Epidermal melanocyte (primary cell): Measurements from ENCODE around the gene ELOVL5.

Experiments
- DNase-seq: peaks from one replicate; pipeline ENCODE4 v3.0.0; 2011; ENCODE audit warnings: low spot score; ENCODE audit not compliant: insufficient read length

The ELOVL5 gene

GRCh38 chr6:53244399-53244931 is 104.3 kb downstream of the ELOVL5 start:
- no peak for DNase-seq

GRCh38 chr6:53241938-53242337 is 106.8 kb downstream of the ELOVL5 start:
- DNase-seq = no peak

GRCh38 chr6:53240761-53241160 is 108.0 kb downstream of the ELOVL5 start:
- DNase-seq = no peak

DNA sequence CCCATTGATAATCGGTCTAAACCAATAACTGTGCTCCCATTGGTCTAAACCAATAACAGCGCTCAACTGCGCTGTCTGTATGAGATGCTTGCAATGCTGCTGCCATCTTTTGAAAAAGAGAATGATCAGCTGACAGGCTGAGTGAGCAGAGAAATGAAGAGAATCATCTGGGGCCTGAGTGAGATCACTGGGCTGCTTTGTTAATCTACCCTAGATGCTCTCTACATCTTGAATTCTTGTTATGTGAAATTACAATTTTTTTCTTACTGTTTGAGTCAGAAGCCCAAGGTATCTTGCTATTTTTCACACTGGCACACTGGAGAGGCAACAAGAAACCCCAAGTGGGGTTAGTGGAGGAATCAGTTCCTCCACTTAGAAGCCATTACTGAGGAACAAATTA is 108.6 kb downstream of the ELOVL5 start:
- no peak for DNase-seq

GRCh38 chr6:53239526-53239925 is 109.2 kb downstream of the ELOVL5 start:
- DNase-seq = no peak

DNA sequence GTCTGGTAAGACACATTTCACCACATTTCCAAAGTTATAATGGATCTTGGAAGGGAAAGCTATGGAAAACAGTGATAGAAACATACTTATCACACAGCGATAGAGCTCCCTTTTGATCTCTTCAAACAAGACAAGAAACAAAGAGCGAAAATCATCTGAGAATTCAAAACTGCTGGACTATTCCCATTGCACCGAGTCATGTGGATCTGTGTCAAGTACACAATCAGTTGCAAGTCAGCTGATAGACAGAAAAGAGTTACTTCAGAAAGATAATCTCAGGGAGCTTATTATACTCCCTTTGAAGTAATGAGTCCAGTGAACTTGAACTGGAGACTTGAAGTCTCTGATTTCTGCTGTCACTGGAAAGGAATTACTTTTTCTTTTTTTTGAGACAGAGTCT is 110.4 kb downstream of the ELOVL5 start:
- no peak for DNase-seq

- no peak for DNase-seq
Measured at GRCh38 chr6:53236241-53236640, 112.5 kb downstream of the ELOVL5 start.

DNA sequence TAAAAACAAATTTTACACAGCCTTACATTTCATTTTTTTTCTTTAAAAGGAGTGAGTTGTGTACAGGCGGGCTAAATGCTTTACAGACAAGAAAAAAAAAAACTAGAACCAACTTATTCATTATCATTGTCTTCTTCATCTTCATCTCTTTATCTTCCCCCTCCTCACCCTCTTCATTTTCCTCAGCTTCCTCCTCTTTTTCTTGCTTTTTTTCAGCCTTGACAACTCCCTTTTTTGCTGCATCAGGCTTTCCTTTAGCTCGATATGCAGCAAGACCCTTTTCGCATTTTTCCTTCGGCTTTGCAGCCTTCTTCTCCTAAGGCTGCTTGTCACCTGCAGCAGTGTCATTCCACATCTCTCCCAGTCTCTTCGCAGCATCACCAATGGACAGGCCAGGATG is 113.2 kb downstream of the ELOVL5 start:
- DNase-seq = no peak

DNA sequence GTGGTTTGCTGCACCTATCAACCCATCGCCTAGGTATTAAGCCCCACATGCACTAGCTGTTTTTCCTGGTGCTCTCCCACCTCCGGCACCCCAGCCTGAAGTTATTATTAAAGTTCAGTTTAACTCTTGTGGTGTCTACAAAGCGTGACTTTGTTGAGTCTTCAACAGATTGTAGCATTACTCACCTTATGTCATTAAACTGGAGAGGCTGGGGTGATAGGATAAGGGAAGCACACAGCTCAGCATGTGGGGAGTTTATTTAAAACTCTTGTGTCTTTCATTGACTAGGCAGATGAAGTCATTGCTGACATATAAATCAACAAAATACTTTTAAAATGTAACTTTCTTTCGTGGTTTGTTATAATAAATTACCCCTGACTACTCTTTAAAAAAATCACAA is 115.4 kb downstream of the ELOVL5 start:
- DNase-seq = no peak

DNA sequence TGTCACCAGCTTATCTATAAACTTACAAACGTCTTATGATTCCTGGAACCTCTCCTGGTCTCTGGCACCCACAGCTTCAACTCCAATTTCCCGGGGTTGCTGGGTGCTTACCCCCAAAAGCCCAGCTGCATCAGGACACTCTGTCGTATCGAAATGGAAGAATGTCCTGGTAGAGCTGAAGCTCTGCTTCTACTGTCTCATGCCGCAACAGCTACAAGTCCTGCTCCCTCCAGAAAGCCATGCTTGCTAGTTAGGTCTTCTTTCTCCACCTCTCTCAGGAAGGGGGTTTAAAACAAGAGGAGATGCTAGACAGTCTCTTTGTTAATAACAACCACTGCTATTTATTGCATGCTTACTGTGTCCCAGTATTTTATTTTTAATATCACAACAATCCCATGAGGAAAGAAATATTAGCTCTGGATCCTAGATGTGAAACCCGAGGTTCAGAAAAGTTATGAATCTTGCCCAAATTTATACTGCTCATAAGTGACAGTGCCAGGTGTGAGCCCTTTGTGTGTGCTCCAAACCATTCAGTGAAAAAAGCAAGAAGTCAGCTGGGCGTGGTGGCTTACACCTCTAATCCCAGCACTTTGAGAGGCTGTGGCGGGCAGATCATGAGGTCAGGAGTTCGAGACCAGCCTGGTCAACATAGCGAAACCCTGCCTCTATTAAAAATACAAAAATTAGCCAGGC is 117.8 kb downstream of the ELOVL5 start:
- DNase-seq = no peak

DNA sequence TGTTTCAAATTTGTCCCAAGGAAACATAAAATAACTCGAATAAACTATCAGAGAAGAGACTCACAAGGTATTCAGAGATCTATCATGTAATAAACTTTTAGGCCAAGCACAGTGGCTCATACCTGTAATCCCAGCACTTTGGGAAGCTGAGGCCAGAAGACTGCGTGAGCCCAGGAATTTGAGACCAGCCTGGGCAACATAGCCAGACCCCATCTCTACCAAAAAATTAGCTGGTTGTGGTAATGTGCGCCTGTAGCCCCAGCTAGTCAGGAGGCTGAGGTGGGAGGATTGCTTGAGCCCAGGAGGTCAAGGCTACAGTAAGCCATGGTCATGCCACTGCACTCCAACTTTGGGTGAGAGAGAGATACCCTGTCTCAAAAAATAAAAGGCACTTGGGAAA is 120.9 kb downstream of the ELOVL5 start:
- no peak for DNase-seq

- no peak for DNase-seq
Measured at GRCh38 chr6:53220605-53221004, 128.1 kb downstream of the ELOVL5 start.
